Measurements from ENCODE around the gene RPL29.
"Not testable (repeated sequence)": the region's sequence is repeated elsewhere in the genome, so short reads cannot be mapped to it uniquely, and the experiment has no call there.

RPL29 gene

DNA sequence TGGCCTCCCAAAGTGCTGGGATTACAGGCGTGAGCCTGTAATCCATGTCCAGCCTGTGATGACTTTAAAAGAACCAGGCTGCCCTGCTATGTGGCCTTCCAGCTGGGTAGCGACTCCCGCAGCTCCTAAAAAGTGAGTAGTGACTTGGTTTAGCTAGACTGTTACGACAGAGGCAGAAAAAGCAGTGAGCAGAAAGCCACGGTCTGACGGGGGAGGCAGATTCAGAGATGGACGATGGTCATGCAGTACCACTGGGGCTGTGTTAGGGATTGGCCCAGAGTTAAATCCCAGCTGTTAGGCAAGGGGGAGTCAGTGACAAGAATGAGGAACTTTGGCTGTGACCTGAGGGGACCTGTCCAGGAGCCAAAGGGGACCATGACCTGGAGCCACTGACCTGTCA, 3.1 kb upstream of the RPL29 start:
- H3K9ac ChIP-seq (ENCODE audit: low read length in 5 of 5), result no peak overlapping the region
- no peaks in the 10 kb centered on the region for H3K27me3 ChIP-seq (ENCODE audit: control insufficient read depth in 5 of 5, insufficient read depth in 4 of 5, low read length in 5 of 5)
- H3K4me1 ChIP-seq (ENCODE audit: control insufficient read depth in 5 of 5, insufficient read depth in 5 of 5, low read length in 5 of 5), result peaks cover 5 to 29% (median 21%) of the 10 kb centered on the region in 5 donors
- H3K9me3 ChIP-seq (ENCODE audit: control insufficient read depth in 5 of 5, low read length in 5 of 5), result no peaks in the 10 kb centered on the region
- peaks cover 0 to 12% (median 11%) of the 10 kb centered on the region in 5 donors for H3K36me3 ChIP-seq (ENCODE audit: control insufficient read depth in 5 of 5, insufficient read depth in 5 of 5, low read length in 5 of 5)
- H3K4me3 ChIP-seq (ENCODE audit: low read depth in 1 of 5, low read length in 5 of 5), result no peak overlapping the region
- H3K27ac ChIP-seq (ENCODE audit: low read depth, low read length), result no peak overlapping the region

DNA sequence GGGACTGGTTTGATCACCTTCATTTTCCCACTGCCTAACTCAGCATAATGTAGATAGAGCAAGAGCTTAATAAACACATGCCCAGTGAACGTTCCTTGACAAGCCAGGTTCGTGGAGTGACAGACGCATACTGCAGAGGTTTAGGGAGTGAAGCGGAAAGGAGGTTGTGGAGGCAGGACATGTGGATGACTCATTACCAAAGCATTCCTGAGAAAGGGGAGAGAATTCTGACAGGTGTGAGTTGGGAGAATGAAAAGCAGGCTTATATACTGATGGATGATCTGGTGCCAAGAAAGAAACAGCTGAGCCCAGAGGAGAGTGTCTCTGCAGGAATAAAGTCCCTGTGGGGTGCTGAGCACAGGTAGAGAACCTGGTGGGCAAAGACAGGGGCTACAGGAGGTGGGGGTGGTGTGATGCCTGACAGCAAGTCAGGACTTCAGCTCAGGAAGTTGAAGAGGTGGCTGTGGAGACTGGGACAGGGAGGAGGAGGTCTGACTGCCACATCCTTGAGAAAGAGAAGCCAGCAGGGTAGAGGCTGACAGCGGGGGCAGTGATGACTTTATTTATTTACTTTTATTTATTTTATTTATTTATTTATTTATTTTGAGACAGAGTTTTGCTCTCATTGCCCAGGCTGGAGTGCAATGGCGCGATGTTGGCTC, 2.4 kb upstream of the RPL29 start:
- Histone ChIP-seq H3K9me3 (ENCODE audit: control insufficient read depth in 5 of 5, low read length in 5 of 5) (no peaks in the 10 kb centered on the region), H3K4me3 (ENCODE audit: low read depth in 1 of 5, low read length in 5 of 5) (no peak overlapping the region), H3K4me1 (ENCODE audit: control insufficient read depth in 5 of 5, insufficient read depth in 5 of 5, low read length in 5 of 5) (peaks cover 5 to 29% (median 23%) of the 10 kb centered on the region in 5 donors), H3K27ac (ENCODE audit: low read depth, low read length) (no peak overlapping the region), H3K36me3 (ENCODE audit: control insufficient read depth in 5 of 5, insufficient read depth in 5 of 5, low read length in 5 of 5) (peaks cover 0 to 19% (median 14%) of the 10 kb centered on the region in 5 donors), H3K9ac (ENCODE audit: low read length in 5 of 5) (no peak overlapping the region), H3K27me3 (ENCODE audit: control insufficient read depth in 5 of 5, insufficient read depth in 4 of 5, low read length in 5 of 5) (no peaks in the 10 kb centered on the region)

DNA sequence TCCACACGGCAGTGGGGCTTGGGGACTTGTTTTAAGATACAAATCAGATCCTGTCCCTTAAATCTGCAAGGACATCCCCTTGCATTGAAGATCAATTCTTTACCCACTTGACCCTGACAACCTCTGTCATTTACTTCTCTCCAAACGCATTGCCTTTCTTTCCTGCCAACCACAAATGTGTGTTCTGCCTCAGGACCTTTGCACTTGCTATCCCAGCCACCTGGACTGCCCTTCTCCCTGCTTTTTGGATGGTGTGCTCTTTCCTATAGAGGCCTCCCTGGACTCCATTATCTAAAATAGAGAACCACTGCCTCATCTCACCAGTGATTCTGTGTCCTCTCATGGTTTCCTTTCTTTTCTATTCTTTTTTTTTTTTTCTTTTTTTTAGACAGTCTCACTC, 1.5 kb upstream of the RPL29 start:
- peaks cover 5 to 33% (median 23%) of the 10 kb centered on the region in 5 donors for H3K4me1 ChIP-seq (ENCODE audit: control insufficient read depth in 5 of 5, insufficient read depth in 5 of 5, low read length in 5 of 5)
- peaks cover 0 to 27% (median 22%) of the 10 kb centered on the region in 5 donors for H3K36me3 ChIP-seq (ENCODE audit: control insufficient read depth in 5 of 5, insufficient read depth in 5 of 5, low read length in 5 of 5)
- H3K9ac ChIP-seq (ENCODE audit: low read length in 5 of 5), result no peak overlapping the region
- no peaks in the 10 kb centered on the region for H3K27me3 ChIP-seq (ENCODE audit: control insufficient read depth in 5 of 5, insufficient read depth in 4 of 5, low read length in 5 of 5)
- no peaks in the 10 kb centered on the region for H3K9me3 ChIP-seq (ENCODE audit: control insufficient read depth in 5 of 5, low read length in 5 of 5)
- no peak overlapping the region for H3K4me3 ChIP-seq (ENCODE audit: low read depth in 1 of 5, low read length in 5 of 5)
- H3K27ac ChIP-seq (ENCODE audit: low read depth, low read length), result no peak overlapping the region

DNA sequence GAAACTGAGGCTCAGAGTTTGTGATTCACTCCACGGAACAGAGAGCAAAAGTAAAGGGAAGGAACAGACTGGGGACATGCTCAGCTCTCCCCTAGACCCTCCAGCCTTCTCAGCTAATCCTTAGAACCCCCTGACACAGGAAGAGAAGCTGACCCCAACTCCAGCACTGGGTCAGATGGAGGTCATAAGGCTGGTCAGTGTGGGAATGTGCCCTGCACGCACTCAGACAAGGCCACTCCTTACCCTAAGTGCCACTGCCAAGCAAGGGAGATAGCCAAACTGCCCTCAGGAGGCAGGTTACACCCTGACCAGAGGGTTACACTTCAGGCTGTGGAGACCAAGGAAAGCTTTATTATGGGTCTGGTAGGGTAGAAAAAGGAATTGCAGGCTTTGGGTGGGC, 1.2 kb downstream of the RPL29 start:
- Histone ChIP-seq H3K27ac (ENCODE audit: low read depth, low read length) (peak overlapping the region; percentile 94), H3K4me3 (ENCODE audit: low read depth in 1 of 5, low read length in 5 of 5) (peak overlapping the region; percentile 97 to 99 (median 99)), H3K9ac (ENCODE audit: low read length in 5 of 5) (peak overlapping the region; percentile 90 to 100 (median 98)), H3K9me3 (ENCODE audit: control insufficient read depth in 5 of 5, low read length in 5 of 5) (no peaks in the 10 kb centered on the region), H3K27me3 (ENCODE audit: control insufficient read depth in 5 of 5, insufficient read depth in 4 of 5, low read length in 5 of 5) (no peaks in the 10 kb centered on the region), H3K4me1 (ENCODE audit: control insufficient read depth in 5 of 5, insufficient read depth in 5 of 5, low read length in 5 of 5) (peaks cover 5 to 35% (median 25%) of the 10 kb centered on the region in 5 donors), H3K36me3 (ENCODE audit: control insufficient read depth in 5 of 5, insufficient read depth in 5 of 5, low read length in 5 of 5) (peaks cover 0 to 35% (median 23%) of the 10 kb centered on the region in 5 donors)

DNA sequence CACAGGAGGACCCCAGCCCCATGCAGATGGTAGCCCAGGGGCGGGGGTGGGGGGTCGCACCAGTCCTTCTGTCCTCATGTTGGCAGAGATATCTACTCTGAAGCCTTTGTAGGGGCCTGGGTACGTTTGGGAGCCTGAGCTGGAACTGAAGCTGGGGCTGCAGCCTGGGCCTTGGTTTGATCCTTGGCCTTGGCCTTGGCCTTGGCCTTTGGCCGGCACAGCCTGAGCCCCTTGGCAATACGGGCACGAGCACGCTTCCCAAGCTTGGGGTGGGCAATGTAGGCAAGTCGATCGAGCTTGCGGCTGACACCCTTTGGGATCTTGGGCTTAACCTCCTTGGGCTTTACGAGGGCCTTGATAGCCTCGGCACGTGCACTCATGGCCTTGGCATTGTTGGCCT, 2.0 kb downstream of the RPL29 start:
- peak overlapping the region in 3 of 5 donors; percentile 94 to 100 (median 98) for H3K9ac ChIP-seq (ENCODE audit: low read length in 5 of 5)
- H3K4me1 ChIP-seq (ENCODE audit: control insufficient read depth in 5 of 5, insufficient read depth in 5 of 5, low read length in 5 of 5), result peaks cover 7 to 44% (median 34%) of the 10 kb centered on the region in 5 donors
- H3K27me3 ChIP-seq (ENCODE audit: control insufficient read depth in 5 of 5, insufficient read depth in 4 of 5, low read length in 5 of 5); H3K27ac ChIP-seq (ENCODE audit: low read depth, low read length); H3K4me3 ChIP-seq (ENCODE audit: low read depth in 1 of 5, low read length in 5 of 5); H3K9me3 ChIP-seq (ENCODE audit: control insufficient read depth in 5 of 5, low read length in 5 of 5): not testable (repeated sequence)
- H3K36me3 ChIP-seq (ENCODE audit: control insufficient read depth in 5 of 5, insufficient read depth in 5 of 5, low read length in 5 of 5), result peaks cover 0 to 35% (median 23%) of the 10 kb centered on the region in 5 donors

DNA sequence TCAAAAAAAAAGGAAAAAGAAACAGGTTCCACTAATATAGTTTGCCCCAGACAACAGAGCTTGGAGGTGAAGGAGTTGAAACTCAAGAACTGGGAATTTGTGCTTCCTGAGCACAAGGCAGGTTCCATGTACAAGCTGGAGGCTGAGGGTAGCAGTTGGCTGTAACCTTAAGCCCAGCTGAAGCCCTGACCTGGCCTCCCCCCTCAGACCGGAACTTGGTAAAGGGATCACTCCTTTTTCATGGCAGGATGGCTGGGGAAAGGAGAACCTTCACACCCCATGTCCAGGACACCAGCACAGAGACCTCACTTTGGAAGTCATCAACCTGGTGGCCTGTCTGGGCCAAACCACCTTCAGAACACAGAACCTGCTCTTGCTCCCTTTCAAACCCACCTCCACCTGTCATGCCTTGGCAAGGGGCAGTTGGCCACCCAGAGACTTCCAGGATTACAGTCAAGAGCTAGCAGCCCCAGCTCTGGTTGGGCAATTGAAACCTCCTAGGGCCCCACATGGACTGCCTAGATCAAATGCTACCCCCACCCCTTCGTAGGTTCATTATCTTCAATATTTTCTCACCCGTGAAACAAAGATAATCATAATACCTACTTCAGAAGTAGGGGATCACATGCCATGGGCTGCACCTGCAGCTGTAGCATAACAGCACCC, 3.5 kb downstream of the RPL29 start:
- Histone ChIP-seq H3K4me3 (ENCODE audit: low read depth in 1 of 5, low read length in 5 of 5) (no peak overlapping the region), H3K9me3 (ENCODE audit: control insufficient read depth in 5 of 5, low read length in 5 of 5) (no peaks in the 10 kb centered on the region), H3K36me3 (ENCODE audit: control insufficient read depth in 5 of 5, insufficient read depth in 5 of 5, low read length in 5 of 5) (peaks cover 0 to 35% (median 24%) of the 10 kb centered on the region in 5 donors), H3K27ac (ENCODE audit: low read depth, low read length) (no peak overlapping the region), H3K9ac (ENCODE audit: low read length in 5 of 5) (peak overlapping the region in 4 of 5 donors; percentile 25 to 75 (median 60)), H3K4me1 (ENCODE audit: control insufficient read depth in 5 of 5, insufficient read depth in 5 of 5, low read length in 5 of 5) (peaks cover 7 to 45% (median 35%) of the 10 kb centered on the region in 5 donors), H3K27me3 (ENCODE audit: control insufficient read depth in 5 of 5, insufficient read depth in 4 of 5, low read length in 5 of 5) (no peaks in the 10 kb centered on the region)

DNA sequence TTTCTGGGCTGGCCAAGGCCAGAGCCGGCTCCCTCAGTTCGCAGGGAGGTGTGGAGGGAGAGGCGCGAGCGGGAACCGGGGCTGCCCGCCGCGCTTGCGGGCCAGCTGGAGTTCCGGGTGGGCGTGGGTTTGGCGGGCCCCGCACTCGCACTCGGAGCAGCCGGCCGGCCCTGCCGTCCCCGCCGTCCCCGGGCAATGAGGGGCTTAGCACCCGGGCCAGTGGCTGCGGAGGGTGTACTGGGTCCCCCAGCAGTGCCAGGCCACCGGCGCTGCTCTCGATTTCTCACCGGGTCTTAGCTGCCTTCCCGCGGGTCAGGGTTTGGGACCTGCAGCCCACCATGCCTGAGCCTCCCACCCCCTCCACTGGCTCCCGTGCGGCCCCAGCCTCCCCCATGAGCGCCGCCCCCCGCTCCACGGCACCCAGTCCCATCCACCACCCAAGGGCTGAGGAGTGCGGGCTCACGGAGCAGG, 5.2 kb downstream of the RPL29 start:
- Histone ChIP-seq H3K4me1 (ENCODE audit: control insufficient read depth in 5 of 5, insufficient read depth in 5 of 5, low read length in 5 of 5) (peaks cover 7 to 45% (median 34%) of the 10 kb centered on the region in 5 donors), H3K36me3 (ENCODE audit: control insufficient read depth in 5 of 5, insufficient read depth in 5 of 5, low read length in 5 of 5) (peaks cover 0 to 35% (median 24%) of the 10 kb centered on the region in 5 donors)
- H3K27me3 ChIP-seq (ENCODE audit: control insufficient read depth in 5 of 5, insufficient read depth in 4 of 5, low read length in 5 of 5); H3K4me3 ChIP-seq (ENCODE audit: low read depth in 1 of 5, low read length in 5 of 5); H3K27ac ChIP-seq (ENCODE audit: low read depth, low read length); H3K9ac ChIP-seq (ENCODE audit: low read length in 5 of 5); H3K9me3 ChIP-seq (ENCODE audit: control insufficient read depth in 5 of 5, low read length in 5 of 5): not testable (repeated sequence)

DNA sequence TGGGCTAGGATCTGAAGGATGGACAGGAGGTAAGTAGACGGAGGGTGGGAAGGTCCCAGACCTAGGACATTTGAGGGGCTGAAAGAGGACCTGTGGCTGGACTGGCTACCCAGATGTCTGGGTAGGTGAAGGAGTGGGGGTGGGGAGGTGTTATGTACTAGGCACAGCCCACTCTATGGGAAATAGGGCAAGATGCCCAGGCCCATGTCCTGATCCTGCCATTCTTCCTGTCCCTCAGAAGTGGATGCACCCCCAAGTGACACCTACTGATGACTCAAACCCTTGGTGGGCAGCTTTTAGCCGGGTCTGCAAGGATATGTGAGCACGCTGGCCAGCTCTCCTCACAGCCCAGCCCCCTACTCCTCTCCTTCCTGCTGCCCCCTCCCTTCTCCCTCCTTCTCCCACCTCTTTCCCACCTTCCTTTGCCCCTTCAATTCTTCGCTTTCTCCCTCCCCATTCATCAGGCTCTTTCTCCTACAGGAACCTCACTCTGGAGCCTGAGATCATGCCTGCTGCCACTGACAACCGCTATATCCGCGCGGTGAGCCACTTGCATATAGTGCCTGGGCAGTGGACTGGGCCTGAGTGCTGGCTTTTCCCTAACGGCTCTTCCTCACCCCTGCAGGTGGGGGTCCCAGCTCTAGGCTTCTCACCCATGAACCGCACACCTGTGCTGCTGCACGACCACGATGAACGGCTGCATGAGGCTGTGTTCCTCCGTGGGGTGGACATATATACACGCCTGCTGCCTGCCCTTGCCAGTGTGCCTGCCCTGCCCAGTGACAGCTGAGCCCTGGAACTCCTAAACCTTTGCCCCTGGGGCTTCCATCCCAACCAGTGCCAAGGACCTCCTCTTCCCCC, 7.2 kb downstream of the RPL29 start:
- H3K36me3 ChIP-seq (ENCODE audit: control insufficient read depth in 5 of 5, insufficient read depth in 5 of 5, low read length in 5 of 5), result peaks cover 0 to 20% (median 13%) of the 10 kb centered on the region in 5 donors
- H3K9ac ChIP-seq (ENCODE audit: low read length in 5 of 5), result peak overlapping the region in 3 of 5 donors; percentile 18 to 72 (median 61)
- H3K9me3 ChIP-seq (ENCODE audit: control insufficient read depth in 5 of 5, low read length in 5 of 5), result no peaks in the 10 kb centered on the region

DNA sequence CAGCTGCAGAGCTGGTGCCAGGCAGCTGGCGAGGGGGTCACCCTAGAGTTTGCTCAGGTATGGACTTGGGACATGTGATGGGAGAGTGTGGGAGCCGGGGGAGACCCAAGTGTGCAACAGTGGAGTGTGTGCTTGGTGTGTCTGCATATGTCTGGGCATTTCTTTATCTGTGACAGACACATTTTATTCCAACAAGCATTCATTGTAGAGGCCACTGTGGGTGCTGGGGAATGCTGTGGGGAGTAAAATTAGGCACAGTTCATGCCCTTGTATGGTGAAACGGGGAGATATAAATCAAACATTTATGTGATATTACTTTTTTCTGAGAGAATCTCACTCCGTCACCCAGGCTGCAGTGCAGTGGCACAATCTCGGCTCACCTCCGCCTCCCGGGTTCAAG, 8.1 kb downstream of the RPL29 start:
- Histone ChIP-seq H3K9ac (ENCODE audit: low read length in 5 of 5) (peak overlapping the region in 1 of 5 donors; percentile 13), H3K4me1 (ENCODE audit: control insufficient read depth in 5 of 5, insufficient read depth in 5 of 5, low read length in 5 of 5) (peaks cover 2 to 46% (median 32%) of the 10 kb centered on the region in 5 donors), H3K9me3 (ENCODE audit: control insufficient read depth in 5 of 5, low read length in 5 of 5) (no peaks in the 10 kb centered on the region), H3K36me3 (ENCODE audit: control insufficient read depth in 5 of 5, insufficient read depth in 5 of 5, low read length in 5 of 5) (peaks cover 0 to 12% (median 6%) of the 10 kb centered on the region in 5 donors), H3K27me3 (ENCODE audit: control insufficient read depth in 5 of 5, insufficient read depth in 4 of 5, low read length in 5 of 5) (no peaks in the 10 kb centered on the region), H3K27ac (ENCODE audit: low read depth, low read length) (no peak overlapping the region), H3K4me3 (ENCODE audit: low read depth in 1 of 5, low read length in 5 of 5) (no peak overlapping the region)

More for the DNA sequence above, 7.2 kb downstream of the RPL29 start:
- no peaks in the 10 kb centered on the region for H3K27me3 ChIP-seq (ENCODE audit: control insufficient read depth in 5 of 5, insufficient read depth in 4 of 5, low read length in 5 of 5)
- no peak overlapping the region for H3K4me3 ChIP-seq (ENCODE audit: low read depth in 1 of 5, low read length in 5 of 5)
- peaks cover 2 to 44% (median 27%) of the 10 kb centered on the region in 5 donors for H3K4me1 ChIP-seq (ENCODE audit: control insufficient read depth in 5 of 5, insufficient read depth in 5 of 5, low read length in 5 of 5)
- peak overlapping the region; percentile 50 for H3K27ac ChIP-seq (ENCODE audit: low read depth, low read length)
